H1 (cell line): ENCODE results near the gene FAM209B. TPM values are rescaled to one million over a fixed set of nuclear protein-coding genes. Genes with fewer than 3 reads are reported as not detected.

Experiments used
- CTCF ChIA-PET: fragments of 300-600 bp; sonication (Branson Sonifier 250); formaldehyde crosslinking; loops from one replicate; lab custom pipeline; 2021; ENCODE audit not compliant: partially characterized antibody; lab: Charles Lee
- POLR2A ChIA-PET: fragments of 300-600 bp; sonication (Branson Sonifier 250); formaldehyde crosslinking; loops from one replicate; lab custom pipeline; 2021; ENCODE audit warnings: inconsistent platforms; ENCODE audit not compliant: partially characterized antibody; lab: Charles Lee
- DNase-seq, 2 experiments: peaks; one replicate each; pipeline versions ENCODE4 v3.0.0 to v3.0.0-alpha.2; 2010 to 2022; ENCODE audit warnings: low spot score in 2 of 2, low read depth in 1 of 2, mixed read lengths in 1 of 2
- FAIRE-seq: peaks from 2 replicates; lab custom pipeline; 2011; peaks lifted over from hg19 to GRCh38; lab: Jason Lieb, UNC
- H2AFZ ChIP-seq: 2 replicates; pipeline ENCODE4 v1.8.1; 2012; ENCODE audit warnings: low read length, inconsistent platforms
- H2AK5ac ChIP-seq: 2 replicates; pipeline ENCODE4 v1.6.1; 2013; ENCODE audit warnings: low read depth, low read length
- H2BK120ac ChIP-seq: replicated peaks from 2 replicates; pipeline ENCODE3; 2013; ENCODE audit warnings: low read depth, low read length, inconsistent platforms
- H2BK12ac ChIP-seq: 2 replicates; pipeline ENCODE4 v1.6.1; 2013; ENCODE audit warnings: low read depth, low read length
- H2BK15ac ChIP-seq: 2 replicates; pipeline ENCODE4 v1.6.1; 2013; ENCODE audit warnings: low read length
- H2BK20ac ChIP-seq: 2 replicates; pipeline ENCODE4 v1.6.1; 2013; ENCODE audit warnings: low read length
- H2BK5ac ChIP-seq: 2 replicates; pipeline ENCODE4 v1.6.1; 2013; ENCODE audit warnings: low read depth, low read length
- H3K14ac ChIP-seq: 2 replicates; pipeline ENCODE4 v1.6.1; 2013; ENCODE audit warnings: inconsistent platforms; ENCODE audit not compliant: insufficient read length
- H3K18ac ChIP-seq: 2 replicates; pipeline ENCODE4 v1.6.1; 2013; ENCODE audit warnings: low read length; ENCODE audit errors: extremely low read depth
- H3K23ac ChIP-seq: 2 replicates; pipeline ENCODE4 v1.6.1; 2013; ENCODE audit warnings: inconsistent platforms; ENCODE audit not compliant: insufficient read length
- H3K23me2 ChIP-seq: 2 replicates; pipeline ENCODE4 v1.6.1; 2013; ENCODE audit warnings: low read depth, low read length
- H3K27ac ChIP-seq: 2 replicates; pipeline ENCODE4 v1.6.1; 2011; ENCODE audit warnings: low read depth, low read length, inconsistent platforms
- H3K27me3 ChIP-seq, 4 experiments: replicated peaks in 1 of 4; 1 replicate in 1 of 4; 2 replicates in 3 of 4; pipeline versions ENCODE4 v1.6.1 to v1.8.1; 2011 to 2013; ENCODE audit warnings: low read length in 3 of 4, mild to moderate bottlenecking in 3 of 4, inconsistent platforms in 2 of 4, mixed read lengths in 2 of 4, moderate library complexity in 1 of 4; ENCODE audit not compliant: control insufficient read depth in 3 of 4, insufficient read depth in 3 of 4; ENCODE audit errors: extremely low read depth in 1 of 4
- H3K36me3 ChIP-seq, 4 experiments: 2 replicates each; pipeline versions ENCODE4 v1.6.1 to v1.8.1; 2011 to 2013; ENCODE audit warnings: mild to moderate bottlenecking in 4 of 4, low read length in 3 of 4, moderate library complexity in 2 of 4, control low read depth in 1 of 4, inconsistent platforms in 1 of 4; ENCODE audit not compliant: insufficient read depth in 4 of 4, control insufficient read depth in 2 of 4
- H3K4ac ChIP-seq: replicated peaks from 2 replicates; pipeline ENCODE3; 2013; ENCODE audit warnings: low read length, low read depth, mixed read lengths, inconsistent platforms; ENCODE audit not compliant: insufficient read length
- H3K4me1 ChIP-seq, 4 experiments: replicated peaks in 1 of 4; 1 replicate in 1 of 4; 2 replicates in 3 of 4; pipeline versions ENCODE4 v1.6.1 to v1.8.1; 2011 to 2013; ENCODE audit warnings: low read length in 3 of 4, inconsistent platforms in 2 of 4, mixed read lengths in 1 of 4; ENCODE audit not compliant: insufficient read depth in 4 of 4, control insufficient read depth in 3 of 4
- H3K4me2 ChIP-seq, 2 experiments: 2 replicates each; pipeline versions ENCODE4 v1.6.1 to v1.8.1; 2011 to 2013; ENCODE audit warnings: low read depth in 2 of 2, low read length in 2 of 2, control low read depth in 1 of 2, inconsistent platforms in 1 of 2, mild to moderate bottlenecking in 1 of 2; ENCODE audit not compliant: insufficient read depth in 1 of 2
- H3K4me3 ChIP-seq, 4 experiments: fragments of 200-600, 300-600 bp in 1 of 4; sonication (generic), shearing (Covaris generic), sonication (Bioruptor Twin) in 1 of 4; 2 replicates each; pipeline versions ENCODE4 v1.5.1 to v1.8.1; 2011 to 2016; ENCODE audit warnings: low read length in 4 of 4, low read depth in 3 of 4, control low read depth in 2 of 4, inconsistent platforms in 2 of 4, mild to moderate bottlenecking in 2 of 4, mixed read lengths in 1 of 4, moderate library complexity in 1 of 4; ENCODE audit not compliant: insufficient read depth in 2 of 4; ENCODE audit errors: extremely low read depth in 1 of 4
- H3K56ac ChIP-seq: replicated peaks from 2 replicates; pipeline ENCODE3; 2013; ENCODE audit warnings: low read depth, mild to moderate bottlenecking, mixed read lengths, low read length, inconsistent platforms; ENCODE audit not compliant: insufficient read length
- H3K79me1 ChIP-seq: 2 replicates; pipeline ENCODE4 v1.6.1; 2013; ENCODE audit warnings: low read depth, low read length, control low read depth
- H3K79me2 ChIP-seq, 2 experiments: 2 replicates each; pipeline versions ENCODE4 v1.6.1 to v1.8.1; 2012 to 2013; ENCODE audit warnings: low read length in 2 of 2, mild to moderate bottlenecking in 2 of 2, inconsistent platforms in 1 of 2; ENCODE audit not compliant: insufficient read depth in 2 of 2, control insufficient read depth in 1 of 2
- H3K9ac ChIP-seq, 4 experiments: replicated peaks in 1 of 4; 1 replicate in 1 of 4; 2 replicates in 3 of 4; pipeline versions ENCODE4 v1.6.1 to v1.8.1; 2011 to 2013; ENCODE audit warnings: low read depth in 3 of 4, low read length in 3 of 4, control low read depth in 2 of 4, mild to moderate bottlenecking in 2 of 4, moderate library complexity in 2 of 4, inconsistent platforms in 1 of 4; ENCODE audit errors: extremely low read depth in 1 of 4
- H3K9me3 ChIP-seq, 2 experiments: 2 replicates each; pipeline versions ENCODE4 v1.6.1 to v1.8.1; 2012 to 2013; ENCODE audit warnings: mild to moderate bottlenecking in 2 of 2, moderate library complexity in 2 of 2, control low read depth in 1 of 2, inconsistent platforms in 1 of 2, low read depth in 1 of 2, low read length in 1 of 2, mixed read lengths in 1 of 2; ENCODE audit not compliant: insufficient read depth in 2 of 2
- H4K20me1 ChIP-seq, 2 experiments: replicated peaks in 1 of 2; 2 replicates each; pipeline versions ENCODE3 to v1.8.1; 2011 to 2013; ENCODE audit warnings: inconsistent platforms in 2 of 2, low read length in 2 of 2, mild to moderate bottlenecking in 1 of 2; ENCODE audit not compliant: insufficient read depth in 2 of 2, control insufficient read depth in 1 of 2
- H4K5ac ChIP-seq: 2 replicates; pipeline ENCODE4 v1.6.1; 2013; ENCODE audit warnings: low read length, low read depth, mixed read lengths, inconsistent platforms; ENCODE audit not compliant: insufficient read length
- H4K8ac ChIP-seq: 2 replicates; pipeline ENCODE4 v1.8.0; 2013; ENCODE audit warnings: mild to moderate bottlenecking, moderate library complexity, low read length, inconsistent platforms; ENCODE audit not compliant: insufficient read depth; ENCODE audit errors: extremely low read depth
- H4K91ac ChIP-seq: replicated peaks from 2 replicates; pipeline ENCODE3; 2013; ENCODE audit warnings: low read length, mixed read lengths, inconsistent platforms; ENCODE audit not compliant: insufficient read length
- EGR1 ChIP-seq: IDR thresholded peaks from 2 replicates; pipeline ENCODE4 v1.6.1; 2011; ENCODE audit warnings: low read depth, low read length, borderline replicate concordance
- EZH2 ChIP-seq: fragments of 200-600 bp; sonication (generic); IDR thresholded peaks from 2 replicates; pipeline ENCODE4 v1.7.1; 2012; ENCODE audit warnings: low read depth, mild to moderate bottlenecking, moderate library complexity, low read length, inconsistent platforms; ENCODE audit not compliant: severe bottlenecking
- NANOG ChIP-seq: IDR thresholded peaks from 2 replicates; pipeline ENCODE4 v1.6.1; 2011; ENCODE audit warnings: low read length, low read depth, mild to moderate bottlenecking, inconsistent platforms; ENCODE audit not compliant: insufficient read depth, poor library complexity, severe bottlenecking
- NRF1 ChIP-seq: IDR thresholded peaks from 2 replicates; pipeline ENCODE4 v1.6.1; 2011; ENCODE audit warnings: mild to moderate bottlenecking, low read depth, low read length, improper control_type of control experiment
- POLR2AphosphoS5 ChIP-seq: IDR thresholded peaks from 2 replicates; pipeline ENCODE4 v1.6.1; 2011; ENCODE audit warnings: low read depth, low read length
- RNF2 ChIP-seq: fragments of 200-900, 300-1000 bp; sonication (generic); IDR thresholded peaks from 2 replicates; pipeline ENCODE4 v1.7.1; 2016; ENCODE audit warnings: borderline replicate concordance, low read depth, mild to moderate bottlenecking, antibody characterized with exemption, low read length; ENCODE audit not compliant: poor library complexity, severe bottlenecking; ENCODE audit errors: missing control alignments
- SIX5 ChIP-seq: IDR thresholded peaks from 2 replicates; pipeline ENCODE4 v1.6.1; 2011; ENCODE audit warnings: mild to moderate bottlenecking, low read depth, low read length
- TAF7 ChIP-seq: optimal IDR thresholded peaks from 2 replicates; pipeline ENCODE3; 2011; ENCODE audit warnings: low read depth, mild to moderate bottlenecking, inconsistent platforms, low read length, moderate library complexity, borderline replicate concordance
- WGBS, 2 experiments: shearing (Covaris generic) in 1 of 2; methylation state at CpG; one replicate each; pipeline versions ENCODE4 v1.1.6 to v1.1.7; 2013 to 2015; ENCODE audit warnings: low lambda C conversion rate in 2 of 2, mixed read lengths in 2 of 2, inconsistent platforms in 1 of 2, low coverage in 1 of 2, missing lambda C conversion rate in 1 of 2; ENCODE audit not compliant: insufficient replicate concordance in 2 of 2, insufficient coverage in 1 of 2, insufficient read length in 1 of 2; ENCODE audit errors: extremely low coverage in 1 of 2, missing lambda C conversion rate in 1 of 2; 5-methylcytosine and 5-hydroxymethylcytosine counted together
- polyA plus RNA-seq, 7 experiments: library from polyadenylated mRNA; depleted of rRNA in 3 of 7; stranded (reverse) in 5 of 7; unstranded in 2 of 7; fragments of >200 nt in 5 of 7; fragments of 200-250 nt in 2 of 7; gene quantifications; 1 replicate in 5 of 7; 2 replicates in 1 of 7; 4 replicates in 1 of 7; pipeline versions ENCODE4 v1.2.1 to v1.2.3, GENCODE V29; 2011 to 2013; ENCODE audit warnings: missing spikeins in 2 of 7, mixed read lengths in 2 of 7
- total RNA-seq: library from RNA; stranded (reverse); fragmentation: NEBNext Ultra II Directional; extraction: Animal tissue kit (Norgen Biotek cat#: 25700); gene quantifications from 2 replicates; pipeline ENCODE4 v1.2.1, GENCODE V29; 2021

The FAM209B gene
- total and polyA plus RNA-seq, 2 of the 8 experiments (the other 6 are each of a cell fraction or from before 2014, with no cell fraction given) = 0.29 TPM; not detected in 1

DNA sequence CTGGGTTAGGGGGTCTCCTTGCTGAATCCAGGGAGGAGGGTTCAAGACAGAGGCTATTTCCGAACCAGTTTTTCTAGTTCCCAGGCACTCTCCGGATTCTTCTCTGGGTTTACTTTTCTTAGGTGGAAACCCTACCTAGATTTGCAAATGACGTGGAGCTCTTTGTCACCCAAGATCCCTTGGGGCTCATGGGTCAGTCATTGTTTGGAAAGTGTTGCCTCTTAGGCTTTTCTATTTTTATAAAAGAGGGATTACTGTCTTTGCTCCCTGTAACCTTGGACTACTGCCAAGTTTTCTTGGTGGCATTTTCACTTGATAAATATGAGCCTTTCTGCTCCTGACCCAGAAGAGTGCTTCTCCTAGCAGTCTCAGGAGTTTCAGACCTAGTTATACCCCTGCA is 33.6 kb downstream of the FAM209B start:
- H3K4me2 ChIP-seq = no peak overlapping the region
- no peak overlapping the region for H3K4me3 ChIP-seq
- no peak overlapping the region for H3K14ac ChIP-seq
- H2BK20ac ChIP-seq = no peak overlapping the region
- H4K8ac ChIP-seq = no peak overlapping the region
- DNase-seq (no peak), FAIRE-seq (no peak)
- CTCF ChIA-PET = interaction anchor here (0.5 to 1.9 kb wide), 5 partner anchors 10 to 251 kb away, joined by 3 to 15 read pairs (median 4); no protein-coding TSS in a partner anchor
- no peak overlapping the region for H3K27ac ChIP-seq
- H3K79me2 ChIP-seq = no peaks in the 10 kb centered on the region
- no peak overlapping the region for H2BK15ac ChIP-seq
- H2AFZ ChIP-seq = no peak overlapping the region
- no peak overlapping the region for H2BK5ac ChIP-seq
- no peak overlapping the region for H2BK120ac ChIP-seq
- POLR2A ChIA-PET = no interaction called here
- no peak overlapping the region for H4K91ac ChIP-seq
- H3K23ac ChIP-seq = no peak overlapping the region
- H3K27me3 ChIP-seq = no peaks in the 10 kb centered on the region
- H4K5ac ChIP-seq = no peak overlapping the region
- WGBS, 2 experiments = 82% methylated on average over 3 of the region's 3 CpGs; no CpG with 5 or more reads in 1 of the 2 experiments
- H3K4ac ChIP-seq = no peak overlapping the region
- H3K56ac ChIP-seq = no peak overlapping the region
- no peak overlapping the region for H2AK5ac ChIP-seq
- H3K36me3 ChIP-seq = no peaks in the 10 kb centered on the region
- H4K20me1 ChIP-seq = no peaks in the 10 kb centered on the region
- H3K18ac ChIP-seq = no peak overlapping the region
- no peaks in the 10 kb centered on the region; a peak in 1 of 7 replicates for H3K4me1 ChIP-seq
- no peaks in the 10 kb centered on the region for H3K9me3 ChIP-seq
- no peak overlapping the region for H3K9ac ChIP-seq
- H3K23me2 ChIP-seq = no peaks in the 10 kb centered on the region
- no peaks in the 10 kb centered on the region for H3K79me1 ChIP-seq
- no peak overlapping the region for H2BK12ac ChIP-seq
- TF ChIP-seq RNF2 (no peak), TAF7 (no peak), POLR2AphosphoS5 (no peak), EGR1 (no peak), EZH2 (no peak), NANOG (no peak), NRF1 (no peak), SIX5 (no peak)
